HepG2 (cell line): ENCODE data around the gene FUOM.

ENCODE experiments used
- ARHGAP35 ChIP-seq: sonication (generic); formaldehyde crosslinking; IDR thresholded peaks from 2 replicates; pipeline ENCODE4 v1.9.0; 2022; ENCODE audit warnings: mild to moderate bottlenecking, inconsistent platforms, moderate library complexity, missing genetic modification reagents, borderline replicate concordance
- ARID2 ChIP-seq: sonication (generic); formaldehyde crosslinking; IDR thresholded peaks from 2 replicates; pipeline ENCODE4 v1.8.1; 2022; ENCODE audit warnings: mild to moderate bottlenecking, missing genetic modification reagents, borderline replicate concordance
- HDAC6 ChIP-seq: fragments of 200-600 bp; sonication (generic); IDR thresholded peaks from 2 replicates; pipeline ENCODE4 v1.7.0; 2017; ENCODE audit warnings: mild to moderate bottlenecking, antibody characterized with exemption, low read length, low read depth
- SMAD1 ChIP-seq: sonication (generic); formaldehyde crosslinking; IDR thresholded peaks from 2 replicates; pipeline ENCODE4 v1.4.0; 2020; ENCODE audit warnings: missing genetic modification reagents, low read depth, mild to moderate bottlenecking, borderline replicate concordance
- SP5 ChIP-seq: IDR thresholded peaks from 2 replicates; pipeline ENCODE4 v1.6.1; 2016; ENCODE audit warnings: low read depth, borderline replicate concordance
- ZNF512B ChIP-seq: sonication (generic); formaldehyde crosslinking; IDR thresholded peaks from 2 replicates; pipeline ENCODE4 v1.5.1; 2020; ENCODE audit warnings: missing genetic modification reagents, mild to moderate bottlenecking, borderline replicate concordance
- TF ChIP-seq, protein P1 (sequence below), 2 experiments: sonication (generic) in 1 of 2; formaldehyde crosslinking in 1 of 2; IDR thresholded peaks; 2 replicates each; pipeline versions ENCODE4 v1.5.1 to v1.6.1; 2011 to 2020; ENCODE audit warnings: borderline replicate concordance in 1 of 2, low read depth in 1 of 2, low read length in 1 of 2, mild to moderate bottlenecking in 1 of 2, missing genetic modification reagents in 1 of 2, moderate library complexity in 1 of 2
- TF ChIP-seq, protein P2 (sequence below): sonication (generic); formaldehyde crosslinking; IDR thresholded peaks from 2 replicates; pipeline ENCODE4 v1.5.0; 2020; ENCODE audit warnings: mild to moderate bottlenecking, missing genetic modification reagents, moderate library complexity

GRCh38 chr10:133350950-133351329 is 6.9 kb downstream of the FUOM start:
- TF ChIP-seq ARID2 (CRISPR knock-in tag) = no peak
- no peak for TF ChIP-seq SP5 (CRISPR knock-in tag)
- TF ChIP-seq ZNF512B = no peak
- TF ChIP-seq, protein P1, sequence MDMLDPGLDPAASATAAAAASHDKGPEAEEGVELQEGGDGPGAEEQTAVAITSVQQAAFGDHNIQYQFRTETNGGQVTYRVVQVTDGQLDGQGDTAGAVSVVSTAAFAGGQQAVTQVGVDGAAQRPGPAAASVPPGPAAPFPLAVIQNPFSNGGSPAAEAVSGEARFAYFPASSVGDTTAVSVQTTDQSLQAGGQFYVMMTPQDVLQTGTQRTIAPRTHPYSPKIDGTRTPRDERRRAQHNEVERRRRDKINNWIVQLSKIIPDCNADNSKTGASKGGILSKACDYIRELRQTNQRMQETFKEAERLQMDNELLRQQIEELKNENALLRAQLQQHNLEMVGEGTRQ (IDR thresholded peaks at IDR 0.05; ENCODE audit: low read depth, low read length) = no peak
- TF ChIP-seq, protein P1 (CRISPR knock-in tag; IDR thresholded peaks at IDR 0.05; ENCODE audit: borderline replicate concordance) = no peak
- TF ChIP-seq, protein P2, sequence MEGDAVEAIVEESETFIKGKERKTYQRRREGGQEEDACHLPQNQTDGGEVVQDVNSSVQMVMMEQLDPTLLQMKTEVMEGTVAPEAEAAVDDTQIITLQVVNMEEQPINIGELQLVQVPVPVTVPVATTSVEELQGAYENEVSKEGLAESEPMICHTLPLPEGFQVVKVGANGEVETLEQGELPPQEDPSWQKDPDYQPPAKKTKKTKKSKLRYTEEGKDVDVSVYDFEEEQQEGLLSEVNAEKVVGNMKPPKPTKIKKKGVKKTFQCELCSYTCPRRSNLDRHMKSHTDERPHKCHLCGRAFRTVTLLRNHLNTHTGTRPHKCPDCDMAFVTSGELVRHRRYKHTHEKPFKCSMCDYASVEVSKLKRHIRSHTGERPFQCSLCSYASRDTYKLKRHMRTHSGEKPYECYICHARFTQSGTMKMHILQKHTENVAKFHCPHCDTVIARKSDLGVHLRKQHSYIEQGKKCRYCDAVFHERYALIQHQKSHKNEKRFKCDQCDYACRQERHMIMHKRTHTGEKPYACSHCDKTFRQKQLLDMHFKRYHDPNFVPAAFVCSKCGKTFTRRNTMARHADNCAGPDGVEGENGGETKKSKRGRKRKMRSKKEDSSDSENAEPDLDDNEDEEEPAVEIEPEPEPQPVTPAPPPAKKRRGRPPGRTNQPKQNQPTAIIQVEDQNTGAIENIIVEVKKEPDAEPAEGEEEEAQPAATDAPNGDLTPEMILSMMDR (CRISPR knock-in tag) = no peak
- no peak for TF ChIP-seq SMAD1
- no peak for TF ChIP-seq HDAC6
- TF ChIP-seq ARHGAP35 = no peak
